ENCODE data around the gene YPEL5. TPM values are rescaled to one million over a fixed set of nuclear protein-coding genes. Genes with fewer than 3 reads are reported as not detected.
A peak's percentile ranks its signal among the peaks of the same experiment; 100 is the strongest.

YPEL5 gene
- total RNA-seq, 5 donors from 2014 or later (not counting 1 experiment from before 2014, with no cell fraction given), result 73.0 to 962 (median 77.3) TPM

DNA sequence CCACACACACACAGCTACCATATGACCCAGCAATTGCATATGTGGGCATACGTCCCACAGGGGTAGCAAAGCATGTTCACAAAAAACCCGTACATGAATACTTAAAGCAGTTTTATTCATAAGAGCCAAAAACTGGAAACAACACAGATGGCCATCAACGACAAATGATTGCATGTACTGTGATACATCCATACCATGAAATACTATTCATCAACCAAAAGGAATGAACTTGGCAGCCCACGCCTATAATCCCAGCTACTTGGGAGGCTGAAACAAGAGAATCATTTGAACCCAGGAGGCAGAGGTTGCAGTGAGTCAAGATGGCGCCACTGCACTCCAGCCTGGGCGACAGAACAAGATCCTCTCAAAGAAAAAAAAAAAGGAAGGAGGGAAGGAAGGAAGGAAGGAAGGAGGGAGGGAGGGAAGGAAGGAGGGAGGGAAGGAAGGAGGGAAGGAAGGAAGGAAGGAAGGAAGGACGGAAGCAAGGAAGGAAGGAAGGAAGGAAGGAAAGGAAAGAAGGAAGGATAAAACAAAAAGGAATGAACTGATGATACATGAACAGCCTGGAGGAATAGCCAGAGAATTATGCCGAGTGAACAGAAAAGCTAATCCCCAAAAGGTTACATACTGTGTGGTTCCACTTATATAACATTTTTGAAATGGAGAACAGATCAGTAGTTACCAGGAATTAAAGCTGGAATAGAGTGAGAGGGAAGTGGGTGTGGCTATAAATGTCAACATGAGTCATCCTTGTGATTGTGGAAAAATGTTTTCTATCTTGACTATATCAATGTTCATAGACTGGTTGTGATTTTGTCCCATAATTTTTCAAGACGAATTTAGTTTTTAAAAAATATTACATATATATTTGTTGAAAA lies 19.6 kb upstream of the YPEL5 start:
- no peak overlapping the region for H3K27ac ChIP-seq (ENCODE audit: low read length)
- ChIA-PET POLR2A (no interaction called here), CTCF (interaction anchor here in 1 of 2 donors (0.7 kb wide), 1 partner anchor 11 kb away, joined by 6 read pairs; no protein-coding TSS in a partner anchor)
- Mint-ChIP-seq H3K4me3 (no peak overlapping the region), H3K27me3 (peaks cover 0 to 5% of the 10 kb centered on the region in 2 donors), H3K27ac (no peak overlapping the region), H3K36me3 (no peaks in the 10 kb centered on the region), H3K9me3 (peaks cover 0 to 7% (median 1%) of the 10 kb centered on the region in 3 donors), H3K4me1 (no peaks in the 10 kb centered on the region)
- H3K36me3 ChIP-seq (ENCODE audit: control insufficient read depth in 2 of 2, extremely low read depth in 1 of 2, insufficient read depth in 1 of 2, low read length in 1 of 2), result no peaks in the 10 kb centered on the region
- ATAC-seq (replicated peaks in 1 of 4) (no peak), DNase-seq (no peak)
- H3K9me3 ChIP-seq, result no peaks in the 10 kb centered on the region
- no peaks in the 10 kb centered on the region for H3K4me1 ChIP-seq (ENCODE audit: control insufficient read depth in 1 of 2, extremely low read depth in 1 of 2, insufficient read depth in 2 of 2, low read length in 2 of 2)
- H3K27me3 ChIP-seq (replicated peaks in 1 of 2; ENCODE audit: control insufficient read depth in 2 of 2, extremely low read depth in 1 of 2, insufficient read depth in 2 of 2, low read length in 1 of 2), result peaks cover 0 to 10% of the 10 kb centered on the region in 2 experiments
- 100% methylated on average over 5 of the region's 9 CpGs for WGBS (ENCODE audit: insufficient coverage)
- H3K4me3 ChIP-seq (ENCODE audit: control insufficient read depth in 1 of 2, extremely low read depth in 1 of 2, low read length in 1 of 2), result no peak overlapping the region

DNA sequence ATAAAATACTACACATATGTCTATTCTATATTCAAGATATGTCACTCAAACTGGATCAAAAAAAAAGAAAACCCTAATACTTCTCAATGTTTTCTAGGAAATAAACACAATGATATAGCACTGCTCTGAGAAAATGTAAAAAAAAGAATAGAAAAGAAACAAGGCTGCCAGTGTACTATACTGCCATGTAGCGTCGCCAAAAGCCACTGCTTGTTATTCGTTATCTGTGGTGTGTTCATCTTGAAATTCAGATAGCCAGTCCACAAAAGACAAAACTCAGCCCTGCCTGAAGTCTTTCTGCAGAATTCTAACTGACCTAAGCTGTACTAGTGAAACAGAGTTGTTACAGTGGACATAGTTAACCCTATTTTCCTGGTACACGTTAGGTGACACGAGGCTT lies 12.2 kb upstream of the YPEL5 start:
- H3K36me3 Mint-ChIP-seq, result no peaks in the 10 kb centered on the region
- DNase-seq, result no peak

DNA sequence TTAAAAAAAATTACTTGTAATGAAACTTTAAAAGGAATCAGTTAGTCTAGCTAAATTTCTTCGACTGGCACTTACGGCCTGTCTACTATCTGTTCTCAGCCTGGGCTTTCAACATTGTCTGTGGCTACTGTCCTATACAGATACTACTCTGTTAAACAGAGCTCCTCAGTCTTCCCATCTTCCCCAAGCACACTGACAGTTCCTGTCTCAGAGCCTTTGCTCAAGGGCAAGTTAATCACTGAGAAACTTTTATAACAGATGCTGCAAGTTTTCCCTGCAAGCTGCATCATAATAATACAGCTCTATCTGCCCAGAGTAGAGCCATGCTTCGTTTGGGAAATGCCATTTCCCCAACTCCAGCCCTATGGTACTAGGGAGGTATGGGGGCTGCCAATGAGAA lies 11.3 kb upstream of the YPEL5 start:
- ATAC-seq (replicated peaks in 1 of 4) (no peak), DNase-seq (no peak)
- Mint-ChIP-seq H3K4me1 (peaks cover 11 to 14% (median 12%) of the 10 kb centered on the region in 3 donors), H3K27me3 (peaks cover 0 to 7% of the 10 kb centered on the region in 2 donors), H3K4me3 (no peak overlapping the region), H3K36me3 (no peaks in the 10 kb centered on the region), H3K9me3 (no peaks in the 10 kb centered on the region), H3K27ac (no peak overlapping the region)
- Histone ChIP-seq H3K4me3 (ENCODE audit: control insufficient read depth in 1 of 2, extremely low read depth in 1 of 2, low read length in 1 of 2) (no peak overlapping the region), H3K4me1 (ENCODE audit: control insufficient read depth in 1 of 2, extremely low read depth in 1 of 2, insufficient read depth in 2 of 2, low read length in 2 of 2) (peaks cover 0 to 3% of the 10 kb centered on the region in 2 experiments), H3K9me3 (no peaks in the 10 kb centered on the region), H3K27ac (ENCODE audit: low read length) (no peak overlapping the region), H3K36me3 (ENCODE audit: control insufficient read depth in 2 of 2, extremely low read depth in 1 of 2, insufficient read depth in 1 of 2, low read length in 1 of 2) (no peaks in the 10 kb centered on the region), H3K27me3 (replicated peaks in 1 of 2; ENCODE audit: control insufficient read depth in 2 of 2, extremely low read depth in 1 of 2, insufficient read depth in 2 of 2, low read length in 1 of 2) (peaks cover 0 to 3% of the 10 kb centered on the region in 2 experiments)
- ChIA-PET POLR2A (interaction anchor here (0.8 to 1.8 kb wide), 6 partner anchors 11 to 33 kb away, joined by 3 to 10 read pairs (median 4); partner anchors contain the start of gene YPEL5 (in 1 of the 2)), CTCF (interaction anchor here in 1 of 2 donors (1.0 to 1.2 kb wide), 2 partner anchors 29 to 576 kb away, joined by 3 to 6 read pairs; no protein-coding TSS in a partner anchor)
- WGBS (ENCODE audit: insufficient coverage), result 93% methylated on average over 2 of the region's 3 CpGs

More for the DNA sequence above, 12.2 kb upstream of the YPEL5 start:
- peaks cover 0 to 7% of the 10 kb centered on the region in 2 donors for H3K27me3 Mint-ChIP-seq
- ATAC-seq (replicated peaks in 1 of 4), result no peak
- ChIA-PET POLR2A (interaction anchor here (0.6 to 1.8 kb wide), 4 partner anchors 9 to 31 kb away, joined by 3 to 10 read pairs (median 3); partner anchors contain the start of gene YPEL5 (in 1 of the 2)), CTCF (interaction anchor here in 1 of 2 donors (1.2 kb wide), 1 partner anchor 577 kb away, joined by 3 read pairs; no protein-coding TSS in a partner anchor)
- H3K9me3 Mint-ChIP-seq, result no peaks in the 10 kb centered on the region
- Histone ChIP-seq H3K9me3 (no peaks in the 10 kb centered on the region), H3K27ac (ENCODE audit: low read length) (no peak overlapping the region), H3K4me1 (ENCODE audit: control insufficient read depth in 1 of 2, extremely low read depth in 1 of 2, insufficient read depth in 2 of 2, low read length in 2 of 2) (peaks cover 0 to 3% of the 10 kb centered on the region in 2 experiments), H3K4me3 (ENCODE audit: control insufficient read depth in 1 of 2, extremely low read depth in 1 of 2, low read length in 1 of 2) (no peak overlapping the region), H3K27me3 (replicated peaks in 1 of 2; ENCODE audit: control insufficient read depth in 2 of 2, extremely low read depth in 1 of 2, insufficient read depth in 2 of 2, low read length in 1 of 2) (peaks cover 0 to 3% of the 10 kb centered on the region in 2 experiments), H3K36me3 (ENCODE audit: control insufficient read depth in 2 of 2, extremely low read depth in 1 of 2, insufficient read depth in 1 of 2, low read length in 1 of 2) (no peaks in the 10 kb centered on the region)
- no peak overlapping the region for H3K27ac Mint-ChIP-seq
- H3K4me1 Mint-ChIP-seq, result peaks cover 9 to 11% (median 10%) of the 10 kb centered on the region in 3 donors
- WGBS (ENCODE audit: insufficient coverage), result 100% methylated on average over 3 of the region's 5 CpGs
- H3K4me3 Mint-ChIP-seq, result no peak overlapping the region

DNA sequence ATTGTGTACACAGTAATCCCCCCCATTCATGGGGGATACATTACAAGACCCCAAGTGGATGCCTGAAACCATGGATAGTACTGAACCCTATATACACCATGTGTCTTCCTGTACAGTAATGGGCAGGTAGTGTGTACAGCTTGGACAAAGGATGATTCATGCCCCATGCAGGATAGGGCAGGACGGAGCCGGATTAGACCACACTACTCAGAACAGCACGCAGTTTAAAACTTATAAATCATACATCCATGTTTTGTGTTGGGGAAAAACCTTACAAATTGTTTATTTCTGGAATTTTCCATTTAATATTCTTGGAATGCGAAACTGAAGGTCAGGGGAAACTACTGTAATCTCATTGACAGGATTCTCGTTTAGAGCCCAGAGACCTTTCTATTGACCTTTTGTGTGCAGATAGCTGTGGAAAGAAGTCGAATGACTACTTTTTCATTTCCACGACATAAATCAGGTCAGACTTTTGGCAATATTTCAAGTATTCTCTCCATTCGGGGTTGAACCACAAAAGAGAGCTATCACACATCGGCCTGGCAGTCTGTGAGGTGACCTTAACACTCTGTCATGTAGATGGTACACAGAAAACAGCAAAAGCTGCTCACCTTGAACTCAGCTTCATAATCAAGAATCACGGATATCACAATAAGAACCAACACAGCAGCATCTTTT lies 9.9 kb upstream of the YPEL5 start:
- no peak overlapping the region for H3K27ac Mint-ChIP-seq
- no peak for DNase-seq
- no peak for ATAC-seq (replicated peaks in 1 of 4)
- Histone ChIP-seq H3K27ac (ENCODE audit: low read length) (no peak overlapping the region), H3K9me3 (no peaks in the 10 kb centered on the region), H3K27me3 (replicated peaks in 1 of 2; ENCODE audit: control insufficient read depth in 2 of 2, extremely low read depth in 1 of 2, insufficient read depth in 2 of 2, low read length in 1 of 2) (peaks cover 0 to 3% of the 10 kb centered on the region in 2 experiments), H3K4me3 (ENCODE audit: control insufficient read depth in 1 of 2, extremely low read depth in 1 of 2, low read length in 1 of 2) (no peak overlapping the region), H3K4me1 (ENCODE audit: control insufficient read depth in 1 of 2, extremely low read depth in 1 of 2, insufficient read depth in 2 of 2, low read length in 2 of 2) (peaks cover 0 to 3% of the 10 kb centered on the region in 2 experiments), H3K36me3 (ENCODE audit: control insufficient read depth in 2 of 2, extremely low read depth in 1 of 2, insufficient read depth in 1 of 2, low read length in 1 of 2) (no peaks in the 10 kb centered on the region)
- peaks cover 11 to 18% (median 12%) of the 10 kb centered on the region in 3 donors for H3K4me1 Mint-ChIP-seq
- H3K36me3 Mint-ChIP-seq, result no peaks in the 10 kb centered on the region
- ChIA-PET POLR2A (interaction anchor here (0.5 to 3.1 kb wide), 5 partner anchors 9 to 575 kb away, joined by 3 to 17 read pairs (median 6); partner anchors contain the start of gene YPEL5 (in 1 of the 2)), CTCF (no interaction called here)
- WGBS (ENCODE audit: insufficient coverage), result 88% methylated on average over 3 of the region's 10 CpGs
- H3K4me3 Mint-ChIP-seq, result no peak overlapping the region
- no peaks in the 10 kb centered on the region for H3K9me3 Mint-ChIP-seq
- H3K27me3 Mint-ChIP-seq, result peaks cover 0 to 7% of the 10 kb centered on the region in 2 donors

DNA sequence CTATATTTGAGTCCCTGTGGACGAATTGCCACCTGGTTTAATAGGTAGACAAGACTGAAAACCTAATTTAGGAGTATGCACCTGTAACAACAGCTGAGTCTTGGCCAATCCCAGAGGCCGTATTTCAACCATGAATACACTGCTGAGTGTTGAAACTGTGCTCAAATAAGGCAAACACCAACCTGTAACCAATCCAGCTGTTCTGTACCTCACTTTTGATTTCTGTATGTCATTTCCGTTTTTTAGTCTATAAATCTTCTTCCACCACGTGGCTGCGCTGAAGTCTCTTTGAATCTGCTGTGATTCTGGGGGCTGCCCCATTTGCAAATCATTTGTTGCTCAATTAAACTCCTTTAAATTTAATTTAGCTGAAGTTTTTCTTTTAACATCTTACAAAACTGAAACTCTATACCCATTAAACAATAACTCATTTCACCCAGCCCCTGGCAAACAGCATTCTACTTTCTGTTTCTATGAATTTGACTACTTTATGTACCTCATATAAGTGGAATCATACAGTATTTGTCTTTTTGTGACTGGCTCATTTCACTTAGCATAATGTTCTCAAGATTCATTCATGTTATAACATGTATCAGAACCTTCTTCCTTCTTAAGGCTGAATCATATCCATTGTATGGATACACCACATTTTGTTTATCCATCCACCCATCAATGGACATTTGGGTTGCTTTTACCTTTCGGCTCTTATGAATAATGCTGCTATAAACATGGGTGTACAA lies 7.5 kb upstream of the YPEL5 start:
- Histone ChIP-seq H3K9me3 (no peaks in the 10 kb centered on the region), H3K4me3 (ENCODE audit: control insufficient read depth in 1 of 2, extremely low read depth in 1 of 2, low read length in 1 of 2) (no peak overlapping the region), H3K27me3 (replicated peaks in 1 of 2; ENCODE audit: control insufficient read depth in 2 of 2, extremely low read depth in 1 of 2, insufficient read depth in 2 of 2, low read length in 1 of 2) (peaks cover 0 to 3% of the 10 kb centered on the region in 2 experiments), H3K27ac (ENCODE audit: low read length) (no peak overlapping the region), H3K4me1 (ENCODE audit: control insufficient read depth in 1 of 2, extremely low read depth in 1 of 2, insufficient read depth in 2 of 2, low read length in 2 of 2) (peaks cover 0 to 7% of the 10 kb centered on the region in 2 experiments), H3K36me3 (ENCODE audit: control insufficient read depth in 2 of 2, extremely low read depth in 1 of 2, insufficient read depth in 1 of 2, low read length in 1 of 2) (no peaks in the 10 kb centered on the region)
- H3K36me3 Mint-ChIP-seq, result no peaks in the 10 kb centered on the region
- POLR2A ChIA-PET, result interaction anchor here (0.8 to 3.1 kb wide), 7 partner anchors 8 to 26 kb away, joined by 3 to 17 read pairs (median 4); partner anchors contain the start of gene YPEL5 (in 1 of the 2)
- H3K4me3 Mint-ChIP-seq, result no peak overlapping the region
- CTCF ChIA-PET, result interaction anchor here (0.8 to 1.8 kb wide), 5 partner anchors 9 to 70 kb away, joined by 3 to 12 read pairs (median 4); no protein-coding TSS in a partner anchor
- H3K27me3 Mint-ChIP-seq, result peaks cover 0 to 7% of the 10 kb centered on the region in 2 donors
- H3K27ac Mint-ChIP-seq, result peak overlapping the region in 1 of 2 donors; percentile 68
- H3K4me1 Mint-ChIP-seq, result peaks cover 19 to 21% (median 20%) of the 10 kb centered on the region in 3 donors
- DNase-seq (peak in 26 of 35 experiments; percentile 6 to 65 (median 35)), ATAC-seq (replicated peaks in 1 of 4) (peak; percentile 48 to 85 (median 50))
- 21% methylated on average over 3 of the region's 6 CpGs for WGBS (ENCODE audit: insufficient coverage)
- no peaks in the 10 kb centered on the region for H3K9me3 Mint-ChIP-seq
